SU-DHL-6 (cell line): Measurements from ENCODE around the gene FGD5.

ENCODE experiments used
- H2AFZ ChIP-seq: fragments of 200-600 bp; sonication (generic); 2 replicates; pipeline ENCODE4 v1.6.1; 2014; ENCODE audit warnings: low read depth, mild to moderate bottlenecking, moderate library complexity, mixed read lengths, antibody characterized with exemption, low read length; ENCODE audit not compliant: severe bottlenecking
- H3F3A ChIP-seq: fragments of 200-600 bp; shearing (Covaris generic); 2 replicates; pipeline ENCODE4 v1.6.0; 2016; ENCODE audit warnings: antibody characterized with exemption, mild to moderate bottlenecking; ENCODE audit not compliant: insufficient read depth
- H3K27ac ChIP-seq: fragments of 200-600 bp; sonication (generic); 2 replicates; pipeline ENCODE4 v1.5.1; 2016; ENCODE audit warnings: low read depth, mild to moderate bottlenecking, low read length, moderate library complexity, mixed read lengths
- H3K27me3 ChIP-seq: fragments of 200-600 bp; sonication (generic), shearing (Covaris generic); 2 replicates; pipeline ENCODE4 v1.6.0; 2014; ENCODE audit warnings: mild to moderate bottlenecking, low read length
- H3K36me3 ChIP-seq: fragments of 200-600 bp; sonication (generic); 2 replicates; pipeline ENCODE4 v1.6.1; 2014; ENCODE audit warnings: mild to moderate bottlenecking, low read length, mixed read lengths
- H3K4me2 ChIP-seq: fragments of 300-600, 200-600 bp; shearing (Covaris generic), sonication (generic); 2 replicates; pipeline ENCODE4 v1.6.0; 2014; ENCODE audit warnings: low read length, low read depth, mild to moderate bottlenecking; ENCODE audit not compliant: poor library complexity, severe bottlenecking
- H3K4me3 ChIP-seq: fragments of 200-600 bp; sonication (generic); 2 replicates; pipeline ENCODE4 v1.5.1; 2014; ENCODE audit warnings: antibody characterized with exemption, low read length, mild to moderate bottlenecking, mixed read lengths; ENCODE audit not compliant: insufficient read depth, poor library complexity, severe bottlenecking
- H3K79me2 ChIP-seq: fragments of 200-600 bp; sonication (generic); 2 replicates; pipeline ENCODE4 v1.6.1; 2014; ENCODE audit warnings: mild to moderate bottlenecking, low read length, moderate library complexity; ENCODE audit not compliant: insufficient read depth
- H3K9ac ChIP-seq: fragments of 200-600 bp; sonication (generic); 2 replicates; pipeline ENCODE4 v1.7.0; 2014; ENCODE audit warnings: mild to moderate bottlenecking, low read length
- H3K9me2 ChIP-seq: fragments of 200-600 bp; sonication (generic); replicated peaks from 2 replicates; pipeline ENCODE4 v1.6.1; 2014; ENCODE audit warnings: low read length; ENCODE audit not compliant: insufficient read depth
- H3K9me3 ChIP-seq: fragments of 200-600 bp; sonication (generic); 2 replicates; pipeline ENCODE4 v1.6.1; 2014; ENCODE audit warnings: low read length, mixed read lengths; ENCODE audit not compliant: insufficient read depth
- H4K20me1 ChIP-seq: fragments of 200-600 bp; sonication (generic); 2 replicates; pipeline ENCODE4 v1.6.1; 2014; ENCODE audit warnings: low read depth, mild to moderate bottlenecking, antibody characterized with exemption, low read length, moderate library complexity, mixed read lengths
- EZH2phosphoT487 ChIP-seq: fragments of 200-600 bp; sonication (generic), shearing (Covaris generic); conservative IDR thresholded peaks from 2 replicates; pipeline ENCODE4 v1.6.1; 2018; ENCODE audit warnings: mild to moderate bottlenecking, antibody characterized with exemption, low read length, moderate library complexity, mixed read lengths
- TF ChIP-seq, protein P1 (sequence below): fragments of 200-600 bp; sonication (generic); IDR thresholded peaks from one replicate; pipeline ENCODE4 v1.5.1; 2017; ENCODE audit warnings: antibody characterized with exemption, mild to moderate bottlenecking, low read length, moderate library complexity; ENCODE audit not compliant: insufficient read depth, poor library complexity, severe bottlenecking

The FGD5 gene

DNA sequence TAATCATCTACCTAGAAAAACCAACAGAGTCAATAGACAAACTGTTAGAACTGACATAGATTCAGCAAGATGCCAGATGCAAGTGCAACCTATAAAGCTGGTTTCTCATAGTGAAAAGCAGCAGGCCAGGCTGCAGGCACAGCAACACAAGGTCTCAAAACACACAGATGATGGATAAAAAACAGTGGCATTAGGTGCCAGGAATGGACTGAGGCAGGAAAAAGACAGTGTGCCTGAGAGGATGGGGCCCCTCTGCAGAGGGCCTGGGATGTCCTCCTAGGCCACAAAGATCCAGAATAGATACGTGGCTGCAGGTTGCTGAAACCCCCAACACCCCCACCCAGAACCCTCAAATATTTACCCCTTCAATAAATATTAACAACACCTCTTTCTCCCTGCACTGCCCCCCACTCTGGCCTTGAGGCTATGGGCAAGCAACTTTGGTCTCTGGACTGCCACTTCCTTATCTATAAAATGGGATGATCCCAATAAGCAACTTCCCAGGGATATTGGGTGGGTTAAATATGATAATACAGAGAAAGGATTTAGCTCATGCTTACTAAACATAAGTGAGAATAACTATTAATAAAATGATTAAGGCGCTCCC is 35.2 kb upstream of the FGD5 start:
- peaks cover 11% of the 10 kb centered on the region for H3K36me3 ChIP-seq
- no peak overlapping the region for H3K4me3 ChIP-seq
- H4K20me1 ChIP-seq = no peaks in the 10 kb centered on the region
- no peaks in the 10 kb centered on the region for H3K9me3 ChIP-seq
- H3K27me3 ChIP-seq = no peaks in the 10 kb centered on the region
- no peak for TF ChIP-seq EZH2phosphoT487
- TF ChIP-seq, protein P1, sequence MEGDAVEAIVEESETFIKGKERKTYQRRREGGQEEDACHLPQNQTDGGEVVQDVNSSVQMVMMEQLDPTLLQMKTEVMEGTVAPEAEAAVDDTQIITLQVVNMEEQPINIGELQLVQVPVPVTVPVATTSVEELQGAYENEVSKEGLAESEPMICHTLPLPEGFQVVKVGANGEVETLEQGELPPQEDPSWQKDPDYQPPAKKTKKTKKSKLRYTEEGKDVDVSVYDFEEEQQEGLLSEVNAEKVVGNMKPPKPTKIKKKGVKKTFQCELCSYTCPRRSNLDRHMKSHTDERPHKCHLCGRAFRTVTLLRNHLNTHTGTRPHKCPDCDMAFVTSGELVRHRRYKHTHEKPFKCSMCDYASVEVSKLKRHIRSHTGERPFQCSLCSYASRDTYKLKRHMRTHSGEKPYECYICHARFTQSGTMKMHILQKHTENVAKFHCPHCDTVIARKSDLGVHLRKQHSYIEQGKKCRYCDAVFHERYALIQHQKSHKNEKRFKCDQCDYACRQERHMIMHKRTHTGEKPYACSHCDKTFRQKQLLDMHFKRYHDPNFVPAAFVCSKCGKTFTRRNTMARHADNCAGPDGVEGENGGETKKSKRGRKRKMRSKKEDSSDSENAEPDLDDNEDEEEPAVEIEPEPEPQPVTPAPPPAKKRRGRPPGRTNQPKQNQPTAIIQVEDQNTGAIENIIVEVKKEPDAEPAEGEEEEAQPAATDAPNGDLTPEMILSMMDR = no peak
- no peak overlapping the region for H3K4me2 ChIP-seq
- no peak overlapping the region for H2AFZ ChIP-seq
- peaks cover 6% of the 10 kb centered on the region for H3F3A ChIP-seq
- H3K9me2 ChIP-seq = no peaks in the 10 kb centered on the region
- no peaks in the 10 kb centered on the region for H3K79me2 ChIP-seq
- H3K9ac ChIP-seq = no peak overlapping the region
- no peak overlapping the region for H3K27ac ChIP-seq

DNA sequence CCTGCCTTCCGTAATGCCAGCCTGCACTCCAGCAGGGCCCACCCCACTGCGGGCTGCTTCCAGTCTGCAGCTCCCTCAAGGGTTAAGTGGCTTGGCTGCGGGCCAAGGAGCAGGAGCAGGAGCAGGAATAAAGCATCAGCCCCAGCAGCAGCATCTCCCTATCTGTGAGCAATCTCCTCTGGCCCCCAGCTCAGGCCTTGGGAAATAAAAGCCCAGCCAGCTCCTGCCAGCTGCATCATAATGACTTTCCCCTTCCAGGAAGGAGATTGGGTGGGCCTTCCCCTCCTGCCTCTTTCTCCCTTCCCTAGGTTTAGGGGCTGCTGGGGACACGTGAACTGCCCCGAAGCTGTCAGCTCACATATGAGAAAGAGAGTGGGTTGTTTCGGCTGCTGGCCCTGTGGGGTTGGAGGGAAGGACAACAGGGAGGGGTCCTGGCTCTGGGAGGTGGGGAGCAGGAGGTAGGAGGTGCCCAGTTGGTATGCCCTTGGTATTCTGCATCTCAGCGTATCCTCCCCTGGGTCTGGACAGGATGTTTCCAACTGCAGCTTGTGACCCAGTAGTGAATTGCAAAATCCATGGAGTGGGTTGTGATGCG is 34.6 kb upstream of the FGD5 start:
- Histone ChIP-seq H3K4me3 (no peak overlapping the region), H3F3A (peaks cover 6% of the 10 kb centered on the region; the same call in 1 of the 2 replicates), H3K27me3 (no peaks in the 10 kb centered on the region), H3K79me2 (no peaks in the 10 kb centered on the region), H4K20me1 (no peaks in the 10 kb centered on the region), H3K27ac (no peak overlapping the region), H3K9me2 (no peaks in the 10 kb centered on the region), H3K36me3 (peaks cover 6% of the 10 kb centered on the region), H3K4me2 (no peak overlapping the region), H2AFZ (no peak overlapping the region), H3K9ac (no peak overlapping the region), H3K9me3 (no peaks in the 10 kb centered on the region)
- no peak for TF ChIP-seq EZH2phosphoT487
- TF ChIP-seq, protein P1 = no peak

DNA sequence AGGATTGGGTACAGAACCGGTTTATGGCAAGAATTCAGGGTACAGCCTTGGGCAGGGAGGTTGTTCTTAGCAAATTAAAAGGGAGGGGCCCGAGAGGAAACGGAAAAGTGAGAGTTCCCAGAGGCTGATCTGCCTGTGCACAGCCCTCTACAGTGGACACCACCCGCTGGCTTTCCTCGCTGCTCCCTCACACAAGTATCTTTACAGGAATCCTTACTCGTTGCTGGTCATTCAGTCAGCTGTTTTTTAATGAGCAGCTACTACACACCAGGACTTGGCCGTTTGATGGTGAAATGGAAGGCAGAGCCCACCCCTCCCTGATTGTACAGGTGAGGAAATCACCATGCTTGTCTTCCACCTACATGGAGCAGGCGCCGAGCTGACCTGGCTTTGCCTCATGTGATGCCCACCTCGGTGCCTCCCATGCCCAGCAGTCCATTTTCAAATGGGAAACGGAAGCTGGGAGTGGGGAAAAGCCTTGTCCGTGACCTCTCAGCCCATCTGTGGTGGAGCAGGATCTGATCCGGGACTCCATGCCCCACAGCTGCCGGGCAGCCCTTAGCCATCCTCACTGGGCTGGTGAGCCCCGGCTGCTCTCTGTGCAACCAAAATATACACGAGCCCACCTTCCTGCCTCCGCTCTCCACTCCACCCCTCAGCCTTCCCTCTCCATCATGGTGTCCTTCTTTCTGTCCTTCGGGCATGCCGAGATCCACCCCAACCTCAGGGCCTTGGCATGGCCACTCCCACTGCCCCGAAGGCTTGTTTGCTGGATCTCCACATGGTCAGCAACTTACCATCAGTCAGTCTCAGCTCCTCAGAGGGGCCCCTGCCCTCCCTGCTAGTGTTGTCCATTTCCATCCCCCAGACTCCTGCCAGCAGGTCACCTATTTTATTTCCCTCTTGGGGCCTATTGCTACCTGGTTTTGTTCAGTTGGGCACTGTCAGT is 33.3 kb upstream of the FGD5 start:
- no peaks in the 10 kb centered on the region for H3K36me3 ChIP-seq
- no peaks in the 10 kb centered on the region for H4K20me1 ChIP-seq
- TF ChIP-seq, protein P1 = no peak
- TF ChIP-seq EZH2phosphoT487 = no peak
- no peak overlapping the region for H3K9ac ChIP-seq
- no peak overlapping the region for H3K27ac ChIP-seq
- H2AFZ ChIP-seq = no peak overlapping the region
- no peak overlapping the region for H3K4me3 ChIP-seq
- H3K9me2 ChIP-seq = no peaks in the 10 kb centered on the region
- H3F3A ChIP-seq = no peaks in the 10 kb centered on the region
- H3K4me2 ChIP-seq = no peak overlapping the region
- H3K27me3 ChIP-seq = no peaks in the 10 kb centered on the region
- H3K9me3 ChIP-seq = no peaks in the 10 kb centered on the region
- no peaks in the 10 kb centered on the region for H3K79me2 ChIP-seq
